Measurements from ENCODE around the gene FTCDNL1. TPM values are rescaled to one million over a fixed set of nuclear protein-coding genes. Genes with fewer than 3 reads are reported as not detected.

Gene FTCDNL1
- total and polyA plus RNA-seq, 2 of the 13 experiments (the other 11 are each of a cell fraction or from before 2014, with no cell fraction given): 0.98 to 1.4 TPM

GRCh38 chr2:199727801-199728200 is 123.2 kb downstream of the FTCDNL1 start:
- FAIRE-seq: no peak

GRCh38 chr2:199727306-199727705 is 123.7 kb downstream of the FTCDNL1 start:
- no peak for TF ChIP-seq PCBP1 (IDR thresholded peaks at IDR 0.05; ENCODE audit: borderline replicate concordance, low read depth, low read length)
- no peak for TF ChIP-seq HNF1B (CRISPR knock-in tag; IDR thresholded peaks at IDR 0.05)
- no TSS peak for BruUV-seq (replicated peaks)
- H3K9ac ChIP-seq (ENCODE audit: insufficient read depth, low read depth, low read length): no peak overlapping the region
- H3K9me3 ChIP-seq (ENCODE audit: low read length): no peaks in the 10 kb centered on the region
- CTCF ChIA-PET (ENCODE audit: low intra/inter-chr PET ratio, low total read pairs): no interaction called here
- no peaks in the 10 kb centered on the region for H3K79me2 ChIP-seq (ENCODE audit: insufficient read depth, low read length)
- ATAC-seq (no peak), FAIRE-seq (no peak), DNase-seq (ENCODE audit: low spot score) (no peak)
- no peak overlapping the region for H2AFZ ChIP-seq (ENCODE audit: low read length)
- H4K20me1 ChIP-seq (ENCODE audit: insufficient read depth, low read length): no peaks in the 10 kb centered on the region
- intact Hi-C loops (cut with micrococcal nuclease; ENCODE audit: unreplicated experiment) (no loop called here), in situ Hi-C loops (cut with HindIII; ENCODE audit: extremely low pct_ligation_motif_present, low pct_unique_long_range_greater_than_20kb) (no loop called here)
- WGBS (ENCODE audit: low lambda C conversion rate): 0% methylated on average over 1 of the region's 1 CpG
- H3K4me3 ChIP-seq (replicated peaks in 1 of 3; ENCODE audit: insufficient read depth in 1 of 3, low read depth in 2 of 3, low read length in 3 of 3): no peak overlapping the region
- POLR2A ChIA-PET: no interaction called here
- H3K36me3 ChIP-seq (replicated peaks in 1 of 2; ENCODE audit: control insufficient read depth in 1 of 2, insufficient read depth in 2 of 2, low read length in 2 of 2): no peaks in the 10 kb centered on the region
- no peak overlapping the region for H3K4me2 ChIP-seq (ENCODE audit: low read depth, low read length)
- no peak overlapping the region for H3K27ac ChIP-seq (ENCODE audit: extremely low read length, insufficient read depth, low read length)
- no peaks in the 10 kb centered on the region for H3K4me1 ChIP-seq (ENCODE audit: insufficient read depth, low read length)
- peaks cover 0 to 10% of the 10 kb centered on the region in 2 experiments; a peak in 1 of 5 replicates for H3K27me3 ChIP-seq (ENCODE audit: control insufficient read depth in 1 of 2, insufficient read depth in 2 of 2, low read length in 2 of 2)

More at GRCh38 chr2:199727801-199728200, 123.2 kb downstream of the FTCDNL1 start:
- TF ChIP-seq IRF2 (CRISPR knock-in tag; IDR thresholded peaks at IDR 0.05): no peak
- TF ChIP-seq PHF20 (CRISPR knock-in tag; IDR thresholded peaks at IDR 0.05): no peak
- TF ChIP-seq MED8 (CRISPR knock-in tag; IDR thresholded peaks at IDR 0.05; ENCODE audit: insufficient replicate concordance): no peak
- TF ChIP-seq HIC2 (CRISPR knock-in tag; IDR thresholded peaks at IDR 0.05; ENCODE audit: low read depth): no peak
- TF ChIP-seq ATF7 (IDR thresholded peaks at IDR 0.05): no peak
- TF ChIP-seq ATF7 (CRISPR knock-in tag; IDR thresholded peaks at IDR 0.05): no peak
- POLR2A ChIA-PET: no interaction called here
- 2% methylated on average over 2 of the region's 2 CpGs for WGBS (ENCODE audit: low lambda C conversion rate)
- Histone ChIP-seq H4K20me1 (ENCODE audit: insufficient read depth, low read length) (no peaks in the 10 kb centered on the region), H3K4me2 (ENCODE audit: low read depth, low read length) (no peak overlapping the region), H2AFZ (ENCODE audit: low read length) (no peak overlapping the region), H3K27ac (ENCODE audit: extremely low read length, insufficient read depth, low read length) (no peak overlapping the region), H3K36me3 (replicated peaks in 1 of 2; ENCODE audit: control insufficient read depth in 1 of 2, insufficient read depth in 2 of 2, low read length in 2 of 2) (no peaks in the 10 kb centered on the region), H3K27me3 (ENCODE audit: control insufficient read depth in 1 of 2, insufficient read depth in 2 of 2, low read length in 2 of 2) (peaks cover 0 to 10% of the 10 kb centered on the region in 2 experiments; a peak in 1 of 5 replicates), H3K4me3 (replicated peaks in 1 of 3; ENCODE audit: insufficient read depth in 1 of 3, low read depth in 2 of 3, low read length in 3 of 3) (no peak overlapping the region), H3K4me1 (ENCODE audit: insufficient read depth, low read length) (no peaks in the 10 kb centered on the region), H3K79me2 (ENCODE audit: insufficient read depth, low read length) (no peaks in the 10 kb centered on the region), H3K9ac (ENCODE audit: insufficient read depth, low read depth, low read length) (no peak overlapping the region), H3K9me3 (ENCODE audit: low read length) (no peaks in the 10 kb centered on the region)
- CTCF ChIA-PET (ENCODE audit: low intra/inter-chr PET ratio, low total read pairs): no interaction called here
- in situ Hi-C loops (cut with HindIII; ENCODE audit: extremely low pct_ligation_motif_present, low pct_unique_long_range_greater_than_20kb) (no loop called here), intact Hi-C loops (cut with micrococcal nuclease; ENCODE audit: unreplicated experiment) (no loop called here)
- BruUV-seq (replicated peaks): no TSS peak
- ATAC-seq (no peak), DNase-seq (ENCODE audit: low spot score) (no peak)
